GM19455 (cell line): Measurements from ENCODE around the gene RBM7.

Source experiments
- ATAC-seq: cut with Tn5 transposase; IDR thresholded peaks from one replicate; pipeline ENCODE4 v1.9.1; 2021; ENCODE audit not compliant: unreplicated experiment

RBM7 gene

GRCh38 chr11:114447444-114447843 is 47.0 kb downstream of the RBM7 start:
- no peak for ATAC-seq

- ATAC-seq: no peak
These were observed 47.4 kb downstream of the RBM7 start for GRCh38 chr11:114447892-114448291.

GRCh38 chr11:114448749-114449482 is 48.5 kb downstream of the RBM7 start:
- no peak for ATAC-seq

- ATAC-seq: no peak
These were observed 49.4 kb downstream of the RBM7 start for GRCh38 chr11:114449845-114450244.

GRCh38 chr11:114452399-114452798 is 51.9 kb downstream of the RBM7 start:
- ATAC-seq: no peak
